Esophagus squamous epithelium (tissue), 5 donors: ENCODE measurements around the gene ACTL7A. TPM values are rescaled to one million over a fixed set of nuclear protein-coding genes. Genes with fewer than 3 reads are reported as not detected.

Experiments used
- DNase-seq: peaks from one replicate; lab custom pipeline; 2025; lab: John Stamatoyannopoulos, UW
- H3K27ac ChIP-seq, 4 donors: fragments of 200-600 bp; sonication (generic); one replicate each; pipeline ENCODE4 v1.5.1; 2016 to 2019; ENCODE audit warnings: mild to moderate bottlenecking in 1 of 4
- H3K27me3 ChIP-seq, 4 donors: fragments of 200-600 bp; sonication (generic); 1 replicate in 3 of 4; 2 replicates in 1 of 4; pipeline versions ENCODE4 v1.5.1 to v1.6.0; 2017 to 2021; ENCODE audit warnings: antibody characterized with exemption in 1 of 4
- H3K36me3 ChIP-seq, 3 donors: fragments of 200-600 bp; sonication (generic); one replicate each; pipeline ENCODE4 v1.5.1; 2016 to 2019
- H3K4me1 ChIP-seq, 3 donors: fragments of 200-600 bp; sonication (generic); one replicate each; pipeline ENCODE4 v1.5.1; 2017 to 2019
- H3K4me3 ChIP-seq, 4 donors: fragments of 200-600 bp; sonication (generic); 1 replicate in 3 of 4; 2 replicates in 1 of 4; pipeline ENCODE4 v1.5.1; 2016 to 2019; ENCODE audit warnings: mild to moderate bottlenecking in 2 of 4, moderate library complexity in 1 of 4
- H3K9me3 ChIP-seq, 3 donors: fragments of 200-600 bp; sonication (generic); one replicate each; pipeline ENCODE4 v1.5.1; 2016 to 2019
- POLR2A ChIP-seq, 4 donors: fragments of 450-650 bp; IDR thresholded peaks; one replicate each; pipeline ENCODE4 v1.6.1; 2017; ENCODE audit warnings: antibody characterized with exemption in 4 of 4, mild to moderate bottlenecking in 4 of 4, moderate library complexity in 3 of 4
- WGBS, 2 donors: methylation state at CpG; one replicate each; pipeline ENCODE4 v1.1.5; 2018; 5-methylcytosine and 5-hydroxymethylcytosine counted together
- intact Hi-C: fragments of 100-400 bp; cut with DNase I; formaldehyde crosslinking; loops from one replicate; pipeline ENCODE4 v1.15.0; 2022
- total RNA-seq, 4 donors: library from RNA; depleted of rRNA; stranded (reverse); fragments of >200 nt; gene quantifications; one replicate each; pipeline ENCODE4 v1.1.0, GENCODE V29; 2016
- TF ChIP-seq, protein P1 (sequence below), 6 experiments: fragments of 450-650 bp in 4 of 6; fragments of 200-600 bp in 2 of 6; sonication (generic) in 2 of 6; IDR thresholded peaks; one replicate each; pipeline ENCODE4 v1.5.1; 2016 to 2019; ENCODE audit warnings: antibody characterized with exemption in 6 of 6, mild to moderate bottlenecking in 4 of 6, moderate library complexity in 4 of 6
- donor health status: DM: yes; HTN: yes; CAD: no.

The ACTL7A gene, protein sequence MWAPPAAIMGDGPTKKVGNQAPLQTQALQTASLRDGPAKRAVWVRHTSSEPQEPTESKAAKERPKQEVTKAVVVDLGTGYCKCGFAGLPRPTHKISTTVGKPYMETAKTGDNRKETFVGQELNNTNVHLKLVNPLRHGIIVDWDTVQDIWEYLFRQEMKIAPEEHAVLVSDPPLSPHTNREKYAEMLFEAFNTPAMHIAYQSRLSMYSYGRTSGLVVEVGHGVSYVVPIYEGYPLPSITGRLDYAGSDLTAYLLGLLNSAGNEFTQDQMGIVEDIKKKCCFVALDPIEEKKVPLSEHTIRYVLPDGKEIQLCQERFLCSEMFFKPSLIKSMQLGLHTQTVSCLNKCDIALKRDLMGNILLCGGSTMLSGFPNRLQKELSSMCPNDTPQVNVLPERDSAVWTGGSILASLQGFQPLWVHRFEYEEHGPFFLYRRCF
- not detected for total RNA-seq

DNA sequence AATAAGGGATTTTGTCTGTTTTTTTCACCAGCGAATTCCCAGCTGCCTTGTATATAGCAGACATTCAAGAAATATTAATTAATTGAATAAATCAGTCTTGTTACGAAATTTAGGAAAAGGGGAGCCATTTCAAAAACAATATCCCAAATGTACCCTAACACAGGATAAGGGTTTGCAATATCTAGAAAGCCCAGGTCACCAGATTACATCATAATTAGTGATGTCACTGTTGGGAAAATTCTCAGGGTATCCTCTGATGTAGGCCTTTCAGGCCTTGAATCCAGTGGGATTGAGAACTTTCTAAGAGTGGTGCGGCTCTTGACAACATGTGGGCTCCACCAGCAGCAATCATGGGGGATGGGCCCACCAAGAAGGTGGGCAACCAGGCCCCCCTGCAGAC is at the start of gene ACTL7A:
Gene ACTL7A (plus strand): TSS at position 270 of the 400 bp plus-strand sequence. CDS start 57 bp downstream, at position 327.
- H3K4me1 ChIP-seq, result peaks cover 0 to 10% (median 0%) of the 10 kb centered on the region in 3 donors
- no peaks in the 10 kb centered on the region for H3K36me3 ChIP-seq
- H3K27me3 ChIP-seq, result no peaks in the 10 kb centered on the region
- TF ChIP-seq, protein P1, sequence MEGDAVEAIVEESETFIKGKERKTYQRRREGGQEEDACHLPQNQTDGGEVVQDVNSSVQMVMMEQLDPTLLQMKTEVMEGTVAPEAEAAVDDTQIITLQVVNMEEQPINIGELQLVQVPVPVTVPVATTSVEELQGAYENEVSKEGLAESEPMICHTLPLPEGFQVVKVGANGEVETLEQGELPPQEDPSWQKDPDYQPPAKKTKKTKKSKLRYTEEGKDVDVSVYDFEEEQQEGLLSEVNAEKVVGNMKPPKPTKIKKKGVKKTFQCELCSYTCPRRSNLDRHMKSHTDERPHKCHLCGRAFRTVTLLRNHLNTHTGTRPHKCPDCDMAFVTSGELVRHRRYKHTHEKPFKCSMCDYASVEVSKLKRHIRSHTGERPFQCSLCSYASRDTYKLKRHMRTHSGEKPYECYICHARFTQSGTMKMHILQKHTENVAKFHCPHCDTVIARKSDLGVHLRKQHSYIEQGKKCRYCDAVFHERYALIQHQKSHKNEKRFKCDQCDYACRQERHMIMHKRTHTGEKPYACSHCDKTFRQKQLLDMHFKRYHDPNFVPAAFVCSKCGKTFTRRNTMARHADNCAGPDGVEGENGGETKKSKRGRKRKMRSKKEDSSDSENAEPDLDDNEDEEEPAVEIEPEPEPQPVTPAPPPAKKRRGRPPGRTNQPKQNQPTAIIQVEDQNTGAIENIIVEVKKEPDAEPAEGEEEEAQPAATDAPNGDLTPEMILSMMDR (IDR thresholded peaks at IDR 0.05), result no peak
- TF ChIP-seq POLR2A (IDR thresholded peaks at IDR 0.05), result no peak
- H3K27ac ChIP-seq, result no peak within 1 kb of the TSS
- no peaks in the 10 kb centered on the region for H3K9me3 ChIP-seq
- no peak within 1 kb of the TSS for H3K4me3 ChIP-seq
- intact Hi-C loops, result no loop called here
- WGBS, 2 donors, result 97 to 98% methylated on average over 3 of the region's 3 CpGs
- no peak for DNase-seq

- H3K27ac ChIP-seq, result no peak overlapping the region
- H3K4me1 ChIP-seq, result peaks cover 0 to 12% (median 0%) of the 10 kb centered on the region in 3 donors
- intact Hi-C loops, result no loop called here
- WGBS, 2 donors, result 80 to 82% methylated on average over 8 of the region's 8 CpGs
- no peaks in the 10 kb centered on the region for H3K36me3 ChIP-seq
- TF ChIP-seq POLR2A (IDR thresholded peaks at IDR 0.05), result no peak
- TF ChIP-seq, protein P1 (IDR thresholded peaks at IDR 0.05), result no peak
- DNase-seq, result no peak
- no peaks in the 10 kb centered on the region for H3K27me3 ChIP-seq
- no peak overlapping the region for H3K4me3 ChIP-seq
- H3K9me3 ChIP-seq, result no peaks in the 10 kb centered on the region
These were observed 49.6 kb upstream of the ACTL7A start for GRCh38 chr9:108812396-108813025.

DNA sequence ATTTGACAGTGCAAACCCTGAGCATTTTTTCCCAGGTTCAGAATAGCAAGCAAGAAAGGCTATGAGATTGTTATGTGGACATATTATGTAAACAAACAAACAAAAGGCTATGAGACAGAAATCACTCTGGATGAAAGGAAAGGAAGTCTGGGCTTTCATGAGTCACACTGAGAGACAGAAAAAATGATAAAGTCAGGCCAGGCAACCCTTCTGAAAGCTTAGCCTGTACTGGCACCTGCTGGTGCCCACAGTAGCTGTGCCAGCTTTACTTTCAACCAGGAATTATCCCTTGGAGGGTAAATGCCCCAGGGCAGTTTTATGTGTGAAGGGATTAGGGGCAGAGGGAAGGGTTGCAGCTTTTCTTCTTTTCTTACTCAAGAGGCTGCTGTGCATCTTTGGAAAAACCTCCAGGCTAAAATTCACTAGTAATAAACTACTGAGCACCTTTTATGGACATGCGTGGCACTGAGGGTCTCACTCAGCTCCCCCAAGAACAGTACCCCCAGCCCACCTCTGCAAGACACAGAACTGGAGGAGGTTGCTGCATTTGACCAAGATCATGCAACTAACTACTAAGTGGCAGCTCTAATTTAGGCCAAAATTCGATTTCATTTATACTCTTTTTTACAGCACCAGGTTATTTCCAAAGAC is 48.0 kb upstream of the ACTL7A start:
- Histone ChIP-seq H3K4me1 (peaks cover 0 to 12% (median 0%) of the 10 kb centered on the region in 3 donors), H3K36me3 (no peaks in the 10 kb centered on the region), H3K9me3 (no peaks in the 10 kb centered on the region), H3K27ac (peak overlapping the region in 1 of 4 donors; percentile 21), H3K27me3 (no peaks in the 10 kb centered on the region), H3K4me3 (no peak overlapping the region)
- WGBS, 2 donors, result 71 to 89% methylated on average over 2 of the region's 2 CpGs
- intact Hi-C loops, result no loop called here
- no peak for TF ChIP-seq POLR2A (IDR thresholded peaks at IDR 0.05)
- TF ChIP-seq, protein P1 (IDR thresholded peaks at IDR 0.05), result peak in 5 of 6 experiments; percentile 39 to 87 (median 66)
- no peak for DNase-seq

GRCh38 chr9:108815156-108815555 is 46.9 kb upstream of the ACTL7A start:
- H3K4me1 ChIP-seq, result peaks cover 0 to 12% (median 0%) of the 10 kb centered on the region in 3 donors
- H3K27me3 ChIP-seq, result no peaks in the 10 kb centered on the region
- 45 to 63% methylated on average over 3 of the region's 3 CpGs for WGBS, 2 donors
- H3K4me3 ChIP-seq, result no peak overlapping the region
- H3K27ac ChIP-seq, result no peak overlapping the region
- H3K36me3 ChIP-seq, result no peaks in the 10 kb centered on the region
- TF ChIP-seq, protein P1 (IDR thresholded peaks at IDR 0.05), result peak in 1 of 6 experiments; percentile 3
- no peak for TF ChIP-seq POLR2A (IDR thresholded peaks at IDR 0.05)
- intact Hi-C loops, result no loop called here
- H3K9me3 ChIP-seq, result no peaks in the 10 kb centered on the region
- DNase-seq, result no peak
